GM21423 (cell line): Measurements from ENCODE around the gene FRMD4A.

Experiments used
- ATAC-seq: cut with Tn5 transposase; IDR thresholded peaks from one replicate; pipeline ENCODE4 v1.9.1; 2021; ENCODE audit warnings: mild to moderate bottlenecking, moderate library complexity; ENCODE audit not compliant: unreplicated experiment

FRMD4A gene

DNA sequence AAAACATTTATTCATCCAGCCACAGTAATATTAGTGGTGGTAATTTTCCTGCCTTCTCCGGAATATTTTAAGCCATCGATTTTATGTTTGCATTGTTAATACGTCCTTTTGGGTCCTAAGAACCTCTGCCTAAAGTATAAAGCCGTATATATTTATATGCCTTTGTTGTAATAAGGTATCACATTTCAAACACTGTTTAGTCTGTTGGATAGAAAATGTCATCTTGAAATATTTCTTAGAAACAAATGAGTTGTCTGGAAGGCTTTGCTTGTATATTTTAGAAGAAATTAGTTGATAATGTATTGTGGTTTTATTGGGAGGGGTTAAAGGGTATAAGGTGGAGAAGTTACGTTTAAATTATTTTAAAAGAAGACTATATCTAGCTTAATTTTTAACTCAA, 732.8 kb downstream of the FRMD4A start:
- no peak for ATAC-seq

GRCh38 chr10:13594641-13595040, 736.1 kb downstream of the FRMD4A start:
- ATAC-seq: no peak
